GM12801 (cell line): ENCODE measurements around the gene ZBTB25.

Experiments used
- TF ChIP-seq, protein P1 (sequence below): IDR thresholded peaks from one replicate; pipeline ENCODE4 v1.5.1; 2011; ENCODE audit warnings: control low read depth; ENCODE audit not compliant: insufficient read length; ENCODE audit errors: extremely low read depth

Gene ZBTB25

GRCh38 chr14:64522591-64523355, 19.1 kb upstream of the ZBTB25 start:
- TF ChIP-seq, protein P1, sequence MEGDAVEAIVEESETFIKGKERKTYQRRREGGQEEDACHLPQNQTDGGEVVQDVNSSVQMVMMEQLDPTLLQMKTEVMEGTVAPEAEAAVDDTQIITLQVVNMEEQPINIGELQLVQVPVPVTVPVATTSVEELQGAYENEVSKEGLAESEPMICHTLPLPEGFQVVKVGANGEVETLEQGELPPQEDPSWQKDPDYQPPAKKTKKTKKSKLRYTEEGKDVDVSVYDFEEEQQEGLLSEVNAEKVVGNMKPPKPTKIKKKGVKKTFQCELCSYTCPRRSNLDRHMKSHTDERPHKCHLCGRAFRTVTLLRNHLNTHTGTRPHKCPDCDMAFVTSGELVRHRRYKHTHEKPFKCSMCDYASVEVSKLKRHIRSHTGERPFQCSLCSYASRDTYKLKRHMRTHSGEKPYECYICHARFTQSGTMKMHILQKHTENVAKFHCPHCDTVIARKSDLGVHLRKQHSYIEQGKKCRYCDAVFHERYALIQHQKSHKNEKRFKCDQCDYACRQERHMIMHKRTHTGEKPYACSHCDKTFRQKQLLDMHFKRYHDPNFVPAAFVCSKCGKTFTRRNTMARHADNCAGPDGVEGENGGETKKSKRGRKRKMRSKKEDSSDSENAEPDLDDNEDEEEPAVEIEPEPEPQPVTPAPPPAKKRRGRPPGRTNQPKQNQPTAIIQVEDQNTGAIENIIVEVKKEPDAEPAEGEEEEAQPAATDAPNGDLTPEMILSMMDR = no peak

DNA sequence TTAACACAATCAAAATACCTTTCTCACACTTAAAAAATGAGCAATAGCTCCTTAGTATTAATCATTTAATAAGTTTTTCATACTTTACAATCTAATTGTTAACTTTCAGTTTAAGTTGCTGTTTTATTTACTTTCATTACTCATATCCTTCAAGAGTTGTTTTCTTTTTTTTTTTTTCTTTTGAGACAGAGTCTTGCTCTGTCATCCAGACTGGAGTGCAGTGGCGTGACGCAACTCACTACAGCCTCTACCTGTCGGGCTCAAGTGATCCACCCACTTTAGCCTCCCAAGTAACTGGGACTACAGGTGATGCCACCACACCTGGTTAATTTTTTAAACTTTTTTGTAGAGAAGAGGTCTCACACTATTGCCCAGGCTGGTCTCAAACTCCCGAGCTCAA, 17.1 kb upstream of the ZBTB25 start:
- TF ChIP-seq, protein P1 = no peak

- TF ChIP-seq, protein P1 = no peak
Measured at GRCh38 chr14:64518229-64518628, 14.6 kb upstream of the ZBTB25 start.

- TF ChIP-seq, protein P1 = no peak
Measured at GRCh38 chr14:64516969-64517368, 13.3 kb upstream of the ZBTB25 start.

- TF ChIP-seq, protein P1 = no peak
Measured at GRCh38 chr14:64515053-64515452, 11.4 kb upstream of the ZBTB25 start.

DNA sequence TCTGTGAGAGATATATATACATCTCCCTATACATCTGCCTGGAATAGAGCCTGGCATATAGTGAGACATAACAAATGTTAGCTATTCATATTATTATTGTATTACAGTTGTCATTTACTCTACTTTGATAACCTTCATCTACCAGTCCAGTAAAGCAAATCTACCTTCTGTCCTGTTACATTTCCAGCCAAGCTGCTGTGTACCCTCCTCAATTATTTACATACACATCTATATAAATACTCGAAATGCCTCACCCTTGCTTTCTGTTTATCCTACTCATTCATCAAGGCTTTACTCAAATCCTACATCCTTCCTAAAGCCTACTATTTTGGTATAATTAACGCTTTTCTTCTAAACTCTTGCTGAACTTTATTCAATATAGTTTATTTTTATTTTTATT, 9.6 kb upstream of the ZBTB25 start:
- TF ChIP-seq, protein P1 = no peak

- TF ChIP-seq, protein P1 = peak; percentile 34
Measured at GRCh38 chr14:64510825-64511671, 7.4 kb upstream of the ZBTB25 start.
